GM21825 (cell line): Measurements from ENCODE around the gene PPM1F.
A peak's percentile ranks its signal among the peaks of the same experiment; 100 is the strongest.

ENCODE experiments used
- ATAC-seq: cut with Tn5 transposase; IDR thresholded peaks from one replicate; pipeline ENCODE4 v1.9.1; 2021; ENCODE audit warnings: mild to moderate bottlenecking, moderate library complexity; ENCODE audit not compliant: unreplicated experiment

PPM1F gene, protein sequence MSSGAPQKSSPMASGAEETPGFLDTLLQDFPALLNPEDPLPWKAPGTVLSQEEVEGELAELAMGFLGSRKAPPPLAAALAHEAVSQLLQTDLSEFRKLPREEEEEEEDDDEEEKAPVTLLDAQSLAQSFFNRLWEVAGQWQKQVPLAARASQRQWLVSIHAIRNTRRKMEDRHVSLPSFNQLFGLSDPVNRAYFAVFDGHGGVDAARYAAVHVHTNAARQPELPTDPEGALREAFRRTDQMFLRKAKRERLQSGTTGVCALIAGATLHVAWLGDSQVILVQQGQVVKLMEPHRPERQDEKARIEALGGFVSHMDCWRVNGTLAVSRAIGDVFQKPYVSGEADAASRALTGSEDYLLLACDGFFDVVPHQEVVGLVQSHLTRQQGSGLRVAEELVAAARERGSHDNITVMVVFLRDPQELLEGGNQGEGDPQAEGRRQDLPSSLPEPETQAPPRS

DNA sequence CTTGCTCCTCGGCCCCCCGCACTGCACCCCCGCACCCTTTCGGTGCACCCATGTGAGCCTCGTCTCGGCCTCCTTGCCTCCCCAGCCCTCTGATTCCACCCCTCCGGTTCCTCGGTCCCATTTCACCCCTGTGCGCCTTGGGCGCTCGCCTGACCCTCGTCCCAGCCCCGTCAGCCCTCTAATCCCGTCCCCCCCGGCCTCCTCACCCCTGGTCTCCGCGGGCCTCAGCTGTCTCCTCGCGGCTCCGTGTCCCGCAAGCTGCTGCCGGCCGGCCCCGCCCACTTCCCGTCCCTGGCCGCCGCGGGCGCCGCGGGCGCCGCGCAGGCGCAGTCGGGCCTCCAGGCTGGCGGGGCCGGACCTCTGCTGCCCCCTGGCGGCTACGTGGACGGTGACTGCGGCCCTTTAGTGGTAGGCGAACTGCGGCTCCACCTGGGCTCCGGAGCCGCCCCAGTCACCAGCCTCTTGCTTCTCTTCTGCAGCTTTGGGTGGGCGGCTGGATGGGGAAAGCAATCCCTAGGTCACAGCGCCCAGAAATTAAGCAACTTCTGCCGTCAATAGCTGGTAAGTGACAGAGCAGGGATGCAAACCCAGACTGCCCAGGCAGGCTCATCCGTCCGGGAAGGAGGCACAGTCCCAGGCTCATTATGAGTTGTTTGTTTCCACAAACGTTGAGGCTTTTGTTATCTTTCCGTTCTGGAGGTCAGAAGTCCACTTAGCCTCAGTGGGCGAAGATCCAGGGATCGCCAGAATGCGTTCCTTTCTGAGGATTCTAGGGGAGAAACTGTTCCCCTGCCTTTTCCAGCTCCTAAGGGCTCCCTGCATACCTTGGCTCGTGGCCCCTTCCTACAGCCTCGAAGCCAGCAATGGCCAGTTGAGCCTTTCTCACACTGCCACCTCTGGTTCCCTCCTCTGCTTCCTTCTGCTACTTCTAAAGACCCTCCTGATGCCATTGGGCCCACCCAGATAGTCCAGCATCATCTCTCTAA, at the start of gene PPM1F:
Gene PPM1F, minus strand, starts transcription at position 263 of the 986 bp plus-strand sequence. CDS start 6,800 bp downstream, outside the sequence.
- peak; percentile 52 for ATAC-seq

DNA sequence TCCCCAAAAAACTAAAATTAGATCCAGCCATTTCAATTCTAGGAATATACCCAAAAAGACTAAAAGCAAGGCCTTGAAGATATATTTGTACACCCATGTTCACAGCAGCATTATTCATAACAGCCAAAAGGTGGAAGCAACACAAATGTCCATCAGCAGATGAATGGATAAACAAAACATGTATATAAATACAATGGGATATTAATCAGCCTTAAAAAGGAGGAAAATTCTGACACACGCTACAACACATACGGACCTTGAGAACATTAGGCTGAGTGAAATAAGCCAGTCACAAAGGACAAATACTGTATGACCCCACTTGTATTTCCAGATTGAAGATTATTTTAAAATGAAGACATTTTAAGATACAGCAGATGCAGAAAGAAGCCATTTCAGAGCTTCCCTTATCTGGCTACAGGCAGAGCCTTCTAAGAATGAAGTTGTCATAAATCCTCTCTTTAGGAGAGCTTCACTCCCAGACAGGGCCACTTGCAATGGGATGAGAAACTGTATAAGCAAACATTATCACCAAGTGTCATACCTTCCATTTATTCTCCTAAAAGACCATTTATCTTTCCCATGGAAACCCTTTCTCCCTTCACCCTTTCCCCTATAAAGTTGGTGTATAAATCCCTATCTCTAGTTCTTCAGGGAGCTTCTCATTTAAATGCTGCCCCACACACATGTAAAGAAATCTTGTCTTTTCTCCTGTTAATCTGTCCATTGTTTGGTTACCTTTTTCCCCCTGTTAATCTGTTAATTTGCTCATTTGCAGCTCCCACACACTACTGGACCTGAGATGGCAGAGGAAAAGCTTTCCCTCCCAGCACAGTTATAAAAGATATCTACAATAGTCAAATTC, 49.2 kb upstream of the PPM1F start:
- ATAC-seq: no peak

DNA sequence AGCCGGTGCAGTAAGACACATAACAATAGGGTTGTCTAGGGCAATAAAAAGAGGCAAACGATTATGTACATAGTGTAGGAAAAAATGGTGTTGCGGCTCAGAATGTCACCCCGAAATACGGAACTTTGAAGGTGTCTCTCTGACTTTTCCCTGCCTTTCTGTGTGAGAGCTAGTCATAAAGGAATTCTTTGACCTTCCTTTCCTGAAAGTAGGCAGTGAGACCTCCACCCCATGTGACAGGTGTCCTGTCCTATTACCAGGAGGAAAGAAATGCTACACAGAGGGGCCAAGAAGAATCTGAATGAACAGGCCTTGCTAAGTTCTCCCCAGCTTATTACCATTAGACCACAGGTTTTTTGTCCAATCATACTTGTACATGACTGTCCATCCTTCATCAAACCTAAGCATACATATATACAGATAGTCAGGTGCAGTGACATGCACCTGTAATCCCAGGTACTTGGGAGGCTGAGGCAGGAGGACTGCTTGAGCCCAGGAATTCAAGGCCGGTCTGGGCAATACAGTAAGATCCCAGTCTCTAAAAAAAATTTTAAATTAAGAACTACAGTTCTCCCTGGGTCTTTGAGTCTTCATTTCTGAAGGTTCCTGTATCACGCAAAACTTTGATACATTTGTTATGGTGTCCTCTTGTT, 46.1 kb upstream of the PPM1F start:
- no peak for ATAC-seq

DNA sequence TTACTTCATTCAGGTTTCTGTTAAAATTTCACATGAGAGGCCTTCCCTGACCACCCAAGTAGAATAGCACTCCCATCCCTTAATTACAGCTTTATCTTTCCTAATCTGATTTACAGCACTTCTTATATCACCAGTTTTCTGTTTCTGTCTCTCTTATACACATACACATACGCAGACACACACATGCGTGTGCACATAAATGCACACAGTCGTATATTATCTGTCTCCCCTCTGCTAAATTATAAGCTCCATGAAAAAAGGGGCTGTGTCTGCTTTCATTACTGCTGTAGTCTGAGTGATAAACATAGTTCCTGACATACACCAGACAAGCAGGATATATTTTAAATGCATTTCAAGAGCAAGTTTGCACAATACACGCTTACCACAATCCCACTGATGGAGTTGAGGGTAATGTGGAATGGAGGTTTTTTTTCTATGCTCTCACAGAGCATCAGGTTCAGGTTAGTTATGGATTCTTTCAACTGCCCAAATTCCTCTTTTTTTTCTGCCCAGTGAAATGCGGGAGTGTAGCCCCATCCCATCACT, 43.6 kb upstream of the PPM1F start:
- ATAC-seq: no peak

DNA sequence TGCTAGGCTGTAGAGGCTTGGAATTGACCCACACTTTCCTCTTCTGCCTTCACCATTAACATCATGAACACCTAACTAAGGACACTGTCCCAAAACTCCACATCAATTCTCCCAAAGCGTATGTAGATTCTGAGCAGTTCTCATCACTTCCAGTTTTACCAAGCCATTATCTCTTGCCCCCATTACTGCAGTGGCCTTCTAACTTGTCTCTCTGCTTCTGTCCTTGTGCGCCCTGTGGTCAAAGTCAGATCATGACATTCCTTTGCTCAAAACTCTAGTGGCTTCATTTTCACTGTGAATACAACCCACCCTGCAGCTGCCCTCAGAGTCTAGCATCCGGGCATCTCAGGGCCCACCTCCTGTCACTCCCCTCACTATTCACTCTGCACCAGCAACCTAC, 43.0 kb upstream of the PPM1F start:
- no peak for ATAC-seq

DNA sequence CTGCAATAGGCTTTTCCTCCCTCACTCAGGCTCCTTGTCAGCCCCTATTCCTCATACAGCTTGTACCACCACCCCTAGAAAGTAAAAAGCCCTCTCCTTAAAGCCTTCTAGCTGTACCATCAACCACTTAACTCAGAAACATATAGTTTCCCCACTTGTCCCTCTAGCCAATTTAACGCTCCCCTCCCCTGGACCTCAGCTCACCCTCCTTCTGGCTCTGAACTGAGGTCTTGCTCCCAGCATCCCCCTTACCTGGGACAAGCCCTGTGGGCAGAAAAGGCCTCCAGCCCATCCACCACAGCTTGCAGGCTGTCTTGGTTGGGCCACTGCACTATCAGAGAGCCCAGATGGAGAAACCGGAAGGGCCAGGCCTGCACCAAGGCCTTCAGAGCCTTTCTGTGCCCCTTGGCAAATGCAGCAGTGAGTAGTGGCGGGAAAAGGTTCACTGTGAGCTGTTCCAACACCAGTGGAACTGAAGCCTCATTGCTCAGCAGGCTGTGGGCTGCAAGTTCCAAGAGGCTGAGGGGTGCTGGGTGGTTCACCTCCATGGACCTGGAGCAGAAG, 42.3 kb upstream of the PPM1F start:
- no peak for ATAC-seq

DNA sequence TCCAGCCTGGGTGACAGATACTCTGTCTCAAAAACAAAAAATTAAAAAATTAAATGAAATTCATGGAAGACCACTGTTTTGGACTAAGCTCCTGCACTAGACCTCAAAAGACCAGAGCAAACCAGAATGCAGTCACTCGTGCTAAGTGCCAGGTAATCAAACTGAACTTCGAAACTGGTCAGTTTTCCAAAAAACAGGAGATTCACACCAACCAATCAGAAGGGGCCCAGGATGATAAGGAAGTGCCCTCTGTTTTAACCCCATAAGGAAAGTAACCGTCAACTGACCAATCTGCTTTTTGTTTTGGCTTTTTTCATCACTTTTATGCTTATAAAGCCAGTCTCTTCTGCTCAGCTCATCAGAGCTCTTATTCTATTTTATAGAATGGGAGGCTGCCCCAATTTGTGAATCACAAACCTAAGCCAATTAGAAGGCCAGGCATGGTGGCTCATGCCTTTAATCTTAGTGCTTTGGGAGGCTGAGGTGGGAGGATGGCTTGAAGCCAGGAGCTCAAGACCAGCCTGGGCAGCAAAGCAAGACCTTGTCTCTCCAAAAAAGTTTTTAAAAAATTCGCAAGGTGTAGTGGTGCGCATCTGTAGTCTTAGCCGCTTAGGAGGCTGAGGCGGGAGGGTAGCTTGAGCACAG, 40.1 kb upstream of the PPM1F start:
- no peak for ATAC-seq

DNA sequence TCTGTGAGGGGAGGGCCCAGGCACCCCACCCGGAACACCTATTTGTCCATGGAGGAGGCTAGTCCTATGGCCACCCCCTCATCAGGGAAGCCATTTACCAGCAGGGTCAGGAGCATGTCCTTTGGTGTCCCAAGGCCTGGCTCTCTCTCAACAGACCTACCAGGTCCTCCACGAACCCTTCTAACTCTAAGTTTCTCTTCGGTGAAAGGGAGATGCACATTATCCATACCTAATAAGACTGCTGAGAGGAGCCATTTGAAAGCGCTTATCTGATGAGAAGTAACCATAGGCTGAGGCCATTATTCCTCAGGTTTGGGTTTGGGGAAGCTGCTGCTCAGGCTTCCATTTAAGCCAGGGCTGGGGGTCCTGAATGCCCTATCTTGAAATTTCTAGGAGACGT, 39.1 kb upstream of the PPM1F start:
- ATAC-seq: no peak

DNA sequence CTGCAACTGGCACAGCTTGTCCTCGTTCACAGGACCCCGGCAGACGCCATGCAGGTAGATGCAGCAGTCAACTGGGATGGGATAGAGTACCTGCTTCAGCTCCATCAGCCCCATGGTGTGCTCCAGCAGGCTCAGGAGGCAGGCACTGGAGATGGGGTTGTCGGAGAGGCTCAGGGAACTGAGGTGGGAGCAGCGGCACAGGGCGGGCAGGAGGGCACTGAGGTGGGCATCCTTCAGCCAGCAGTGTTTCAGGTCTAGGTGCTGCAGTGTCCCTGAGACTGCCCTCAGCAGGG, 38.6 kb upstream of the PPM1F start:
- ATAC-seq: no peak

DNA sequence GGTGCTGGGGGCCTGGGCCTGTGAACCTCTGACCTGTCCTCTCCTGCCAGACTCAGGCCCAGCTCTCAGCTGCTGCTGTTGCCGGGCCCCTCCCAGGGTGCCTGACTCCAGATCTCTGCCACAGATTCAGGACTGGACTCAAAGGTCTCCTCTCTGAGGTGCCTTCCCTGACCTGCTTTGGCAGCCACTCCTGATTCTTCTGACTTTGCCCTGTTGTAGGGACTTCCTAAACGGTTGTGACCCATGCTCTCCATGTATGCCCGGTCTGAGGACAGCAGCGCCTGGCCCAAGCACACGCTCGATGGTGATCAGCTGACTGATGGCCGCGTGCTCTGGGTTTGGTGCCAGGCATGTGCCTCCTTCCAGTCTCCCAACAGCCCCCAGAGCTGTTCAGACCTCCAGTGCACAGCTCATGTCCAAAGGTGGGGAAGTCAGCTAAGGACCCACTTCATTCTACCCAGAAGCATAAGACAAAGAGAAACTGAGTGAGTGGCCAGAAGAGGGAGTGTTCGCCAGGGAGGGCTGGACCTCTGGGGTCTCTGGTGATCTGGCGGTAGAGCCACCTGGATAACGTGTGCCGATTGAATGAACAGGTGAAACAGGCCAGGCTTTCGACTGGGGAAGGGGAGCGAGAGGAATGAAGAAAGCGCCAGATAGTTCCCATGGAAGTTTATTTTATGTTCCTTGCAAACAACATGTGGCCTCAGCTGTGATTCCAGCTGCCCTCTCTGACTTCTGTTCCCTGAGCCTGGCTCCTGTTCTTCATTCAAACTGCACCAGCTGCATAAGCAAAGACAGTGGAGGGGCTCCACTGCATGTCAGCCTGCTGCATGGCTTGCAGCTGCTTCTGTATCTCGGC, 38.0 kb upstream of the PPM1F start:
- ATAC-seq: no peak

DNA sequence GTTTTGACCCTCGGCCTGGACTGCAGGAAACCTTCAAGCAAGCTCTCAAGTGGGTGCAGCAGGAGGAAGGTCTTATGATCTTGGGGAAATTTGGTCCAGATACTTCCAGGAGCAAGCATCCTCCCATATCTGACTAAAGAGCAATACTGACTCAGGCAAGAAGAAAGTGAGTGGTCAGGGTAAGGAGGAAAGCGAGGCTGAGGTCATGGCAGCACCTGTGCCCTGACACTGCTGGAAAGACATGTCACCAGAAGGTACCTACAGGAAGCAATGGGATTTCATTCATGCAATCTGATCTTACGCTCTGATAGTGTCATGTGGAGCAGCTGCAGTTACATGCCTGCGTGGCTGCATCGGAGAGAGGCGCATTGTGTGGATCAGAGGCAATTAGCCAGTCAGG, 36.4 kb upstream of the PPM1F start:
- ATAC-seq: no peak

DNA sequence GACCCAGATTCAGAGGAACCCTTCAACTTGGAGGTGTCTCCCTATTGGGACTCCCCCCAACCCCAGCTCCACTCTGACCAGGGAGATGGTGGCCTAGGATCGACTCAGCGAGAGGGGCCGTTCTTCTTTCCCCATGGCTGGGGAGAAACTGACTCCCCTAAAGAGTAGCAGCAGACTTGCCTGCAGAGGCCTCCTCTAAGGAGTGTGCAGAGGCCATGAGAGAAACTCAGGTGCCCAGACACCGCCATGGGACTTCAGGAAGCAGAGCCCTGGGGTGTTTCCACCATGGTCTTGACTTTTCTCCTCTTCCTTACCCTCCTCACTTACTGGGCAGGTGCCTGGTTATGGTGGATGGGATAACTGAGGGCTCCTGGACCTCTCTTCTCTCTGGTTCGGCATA, 32.6 kb upstream of the PPM1F start:
- no peak for ATAC-seq

DNA sequence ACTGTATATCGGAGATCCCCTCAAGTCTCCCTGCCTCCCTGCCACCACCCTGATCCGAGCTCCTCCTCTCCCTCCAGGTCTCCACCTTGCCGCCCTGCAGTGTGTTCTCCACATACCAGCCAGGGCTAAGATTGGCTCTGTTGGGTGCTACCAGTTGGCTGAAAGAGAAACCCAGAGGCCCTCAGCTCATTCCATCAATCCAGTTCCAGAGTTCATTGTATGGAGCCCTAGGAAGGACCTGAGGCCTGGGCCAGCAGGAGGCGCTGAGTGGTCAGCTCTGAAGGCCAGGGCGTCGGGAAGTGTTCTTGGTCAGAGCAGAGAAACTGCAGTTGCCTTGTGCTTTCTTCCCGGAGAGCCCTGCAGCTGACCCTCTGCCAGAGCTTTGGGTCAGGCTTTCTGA, 32.1 kb upstream of the PPM1F start:
- ATAC-seq: no peak

DNA sequence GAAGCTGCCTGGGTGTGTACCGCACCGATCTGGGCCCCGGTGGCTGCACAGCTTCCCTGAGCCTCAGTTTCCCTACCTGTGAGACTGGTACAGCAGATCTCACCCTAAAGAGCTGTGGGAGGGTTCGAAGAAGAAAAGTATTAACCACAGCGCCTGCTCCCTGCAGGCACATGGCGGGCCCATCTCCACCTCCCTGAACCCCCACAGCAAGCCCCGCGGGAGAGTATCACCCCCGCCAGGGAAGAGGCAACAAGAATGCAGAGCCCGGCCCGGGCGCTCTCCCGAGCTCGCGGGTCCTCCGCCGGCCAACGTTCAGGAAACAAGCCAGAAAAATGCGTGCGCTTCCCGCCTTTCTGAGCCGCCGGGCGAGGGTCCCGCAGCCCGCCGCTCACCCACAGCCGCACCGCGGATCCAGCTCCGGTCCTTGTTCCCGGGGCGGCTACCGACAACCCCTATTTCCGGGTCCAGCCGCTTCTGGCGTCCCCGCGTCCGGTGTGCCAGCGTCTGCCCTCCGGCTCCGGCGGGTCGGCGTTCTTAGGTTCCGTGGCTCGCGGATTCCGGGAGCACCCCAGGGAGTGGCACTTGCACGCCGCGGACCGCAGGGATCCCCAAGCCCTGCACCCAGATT, 29.8 kb upstream of the PPM1F start, which contains the start of gene TOP3B:
Gene TOP3B, minus strand, starts transcription at position 450 of the 628 bp plus-strand sequence. CDS start 7,078 bp downstream, outside the sequence.
- ATAC-seq: peak; percentile 72

DNA sequence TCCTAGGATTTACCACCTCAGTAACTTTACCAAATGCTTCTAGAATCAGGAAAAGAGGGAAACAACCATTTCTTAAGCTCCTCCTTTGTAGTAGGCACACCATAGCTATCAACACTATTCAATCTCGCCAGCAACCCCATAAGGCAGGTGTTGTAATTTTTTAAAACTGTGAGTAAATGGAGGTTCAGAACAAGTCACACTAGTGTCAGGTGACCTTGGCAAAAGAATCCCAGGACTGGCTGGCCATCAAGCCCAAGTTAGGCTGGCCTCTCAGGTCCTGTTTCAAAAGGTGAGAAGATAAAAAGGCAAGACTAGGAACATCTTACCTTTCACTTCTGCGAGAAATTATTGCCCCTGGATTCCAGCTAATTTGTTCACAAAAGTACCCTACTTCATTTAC, 29.2 kb upstream of the PPM1F start:
- ATAC-seq: no peak

DNA sequence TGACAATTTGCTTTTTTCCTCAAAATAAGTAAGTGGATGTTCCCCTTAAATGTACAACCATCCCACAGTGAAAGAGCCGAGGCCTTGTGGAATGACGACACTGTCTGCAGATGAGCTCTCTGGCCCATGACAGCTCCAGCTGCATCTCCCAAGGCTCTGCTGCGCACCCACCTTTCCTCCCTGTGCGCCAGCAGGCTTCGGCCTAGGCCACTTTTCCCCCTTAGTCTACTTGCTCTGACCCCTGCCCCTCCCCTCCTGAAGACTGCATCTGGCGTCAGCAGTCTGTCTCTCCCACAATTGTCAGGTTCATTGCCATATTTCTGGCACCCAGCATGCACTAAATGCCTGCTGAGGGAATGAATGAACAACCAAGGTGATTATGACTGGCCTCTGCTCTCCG, 27.9 kb upstream of the PPM1F start:
- no peak for ATAC-seq

DNA sequence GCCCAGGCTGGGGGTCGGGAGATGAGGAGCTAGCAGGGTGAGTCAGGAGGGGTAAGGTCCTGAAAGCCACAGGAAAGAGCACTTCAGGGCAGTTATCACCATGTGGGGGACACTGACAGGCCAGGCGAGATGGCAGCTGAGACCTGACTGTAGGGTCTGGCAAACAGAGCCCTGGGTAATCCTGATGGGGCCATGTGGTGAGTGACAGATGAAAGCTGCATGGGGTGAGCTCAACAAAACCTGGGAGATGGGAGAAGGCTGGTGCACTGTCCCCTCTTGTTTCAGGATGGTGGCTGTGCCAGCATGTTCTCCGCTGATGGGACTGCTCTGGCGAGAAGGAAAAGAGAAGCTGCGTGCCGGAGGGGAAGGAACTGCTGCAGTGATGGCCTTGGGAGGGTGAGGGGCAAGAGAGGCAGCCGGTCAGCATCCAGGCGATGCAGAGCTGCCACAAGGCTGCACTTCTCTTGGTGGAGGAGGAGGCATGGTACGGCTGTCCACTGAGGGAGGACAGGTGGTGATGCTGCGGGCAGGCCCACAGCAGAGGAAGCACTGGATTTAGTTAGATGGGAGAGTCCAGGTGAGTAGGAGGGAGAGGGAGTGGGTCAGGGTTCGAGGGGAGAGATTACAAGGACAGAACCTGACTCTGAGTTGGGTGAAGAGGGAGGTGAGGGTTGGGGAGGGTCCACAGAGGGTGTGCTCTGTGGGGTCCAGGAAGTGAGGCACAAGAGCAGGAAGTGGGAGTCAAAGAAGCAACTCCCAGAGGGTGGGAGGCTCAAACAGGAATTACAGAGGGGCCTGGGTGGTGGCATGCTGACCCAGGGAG, 26.1 kb upstream of the PPM1F start:
- ATAC-seq: no peak
